Ishikawa (cell line): ENCODE measurements around the gene EMX1.

Experiments
- CEBPB ChIP-seq: IDR thresholded peaks from 2 replicates; pipeline ENCODE4 v1.6.1; 2012
- CREB1 ChIP-seq: IDR thresholded peaks from 2 replicates; pipeline ENCODE4 v1.6.1; 2012; ENCODE audit warnings: low read depth
- EGR1 ChIP-seq: IDR thresholded peaks from 2 replicates; pipeline ENCODE4 v1.6.1; 2012
- EP300 ChIP-seq: IDR thresholded peaks from 2 replicates; pipeline ENCODE4 v1.6.1; 2012; ENCODE audit warnings: borderline replicate concordance
- FOXM1 ChIP-seq: IDR thresholded peaks from 2 replicates; pipeline ENCODE4 v1.6.1; 2012; ENCODE audit warnings: low read depth, borderline replicate concordance
- MAX ChIP-seq: IDR thresholded peaks from 2 replicates; pipeline ENCODE4 v1.6.1; 2012
- NFIC ChIP-seq: IDR thresholded peaks from 2 replicates; pipeline ENCODE4 v1.6.1; 2012
- RAD21 ChIP-seq: IDR thresholded peaks from 2 replicates; pipeline ENCODE4 v1.6.1; 2012; ENCODE audit warnings: low read depth
- REST ChIP-seq: IDR thresholded peaks from 2 replicates; pipeline ENCODE4 v1.6.1; 2012; ENCODE audit warnings: low read depth, mild to moderate bottlenecking
- TAF1 ChIP-seq: IDR thresholded peaks from 2 replicates; pipeline ENCODE4 v1.6.1; 2012; ENCODE audit warnings: low read depth, mild to moderate bottlenecking
- TCF12 ChIP-seq: IDR thresholded peaks from 2 replicates; pipeline ENCODE4 v1.6.1; 2012; ENCODE audit warnings: low read depth
- TEAD4 ChIP-seq: IDR thresholded peaks from 2 replicates; pipeline ENCODE4 v1.6.1; 2012
- USF1 ChIP-seq: IDR thresholded peaks from 2 replicates; pipeline ENCODE4 v1.6.1; 2012
- YY1 ChIP-seq: IDR thresholded peaks from 2 replicates; pipeline ENCODE4 v1.6.1; 2012; ENCODE audit warnings: low read depth
- ZBTB7A ChIP-seq: IDR thresholded peaks from 2 replicates; pipeline ENCODE4 v1.6.1; 2012; ENCODE audit warnings: low read depth

Gene EMX1

GRCh38 chr2:72932805-72933204, 15.5 kb downstream of the EMX1 start:
- TF ChIP-seq FOXM1 (no peak), REST (no peak), RAD21 (no peak), YY1 (no peak), NFIC (no peak), USF1 (no peak), TCF12 (no peak), TEAD4 (no peak), ZBTB7A (no peak), TAF1 (no peak), MAX (no peak)

- TF ChIP-seq TEAD4: no peak
- no peak for TF ChIP-seq TCF12
- TF ChIP-seq YY1: no peak
- TF ChIP-seq NFIC: no peak
- no peak for TF ChIP-seq CEBPB
- TF ChIP-seq RAD21: no peak
- TF ChIP-seq MAX: no peak
- TF ChIP-seq FOXM1: no peak
- no peak for TF ChIP-seq TAF1
- no peak for TF ChIP-seq ZBTB7A
- no peak for TF ChIP-seq EGR1
- no peak for TF ChIP-seq CREB1
- TF ChIP-seq REST: no peak
These were observed 15.9 kb downstream of the EMX1 start for GRCh38 chr2:72933207-72933606.

- TF ChIP-seq CEBPB (no peak), REST (no peak), RAD21 (no peak), TEAD4 (no peak), USF1 (no peak), TCF12 (no peak), CREB1 (no peak), MAX (no peak), EGR1 (no peak), YY1 (no peak), TAF1 (no peak), ZBTB7A (no peak), FOXM1 (no peak), NFIC (no peak), EP300 (no peak)
These were observed 16.4 kb downstream of the EMX1 start for GRCh38 chr2:72933646-72934151.

- TF ChIP-seq TEAD4 (no peak), RAD21 (peak; percentile 83)
These were observed 17.6 kb downstream of the EMX1 start for GRCh38 chr2:72934683-72935610.
